Mesenteric fat pad (tissue), 1 donor: ENCODE data around the gene ACBD4. TPM values are rescaled to one million over a fixed set of nuclear protein-coding genes. Genes with fewer than 3 reads are reported as not detected.
"Not testable (repeated sequence)": the region's sequence is repeated elsewhere in the genome, so short reads cannot be mapped to it uniquely, and the experiment has no call there.

Experiments
- DNase-seq: peaks from one replicate; pipeline ENCODE4 v3.0.0-alpha.2; 2020; ENCODE audit warnings: low spot score
- total RNA-seq: library from RNA; stranded (reverse); fragmentation: NEBNext Ultra II Directional; extraction: Animal tissue kit (Norgen Biotek cat#: 25700); gene quantifications from one replicate; pipeline ENCODE4 v1.2.1, GENCODE V29; 2021
- donor health status: DM: yes; HTN: yes; CAD: no.

ACBD4 gene
- total RNA-seq, 1 donor from 2014 or later: 10.9 TPM

- no peak for DNase-seq
Measured at GRCh38 chr17:45117848-45118646, 17.4 kb upstream of the ACBD4 start.

GRCh38 chr17:45118691-45119090, 16.8 kb upstream of the ACBD4 start:
- DNase-seq: no peak

DNA sequence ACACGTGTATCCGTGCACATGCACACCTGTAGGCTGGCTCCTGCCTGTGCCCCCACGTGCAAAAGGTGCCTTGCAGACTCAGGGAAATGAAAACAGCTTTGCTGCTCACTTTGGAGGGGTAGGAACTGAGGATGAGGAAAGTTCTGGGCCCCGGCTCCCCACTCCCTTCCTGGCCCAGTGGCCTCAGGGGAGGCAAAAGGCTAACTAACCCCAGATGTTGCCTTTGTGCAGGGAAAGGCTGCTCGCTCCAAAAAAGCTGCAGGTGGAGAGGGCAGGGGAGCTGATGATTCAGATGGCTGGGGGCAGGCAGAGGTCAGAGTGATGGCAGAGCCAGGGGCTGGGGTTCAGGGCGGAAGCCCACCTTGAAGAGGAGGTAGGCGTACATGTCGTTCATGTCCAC, 15.5 kb upstream of the ACBD4 start:
- no peak for DNase-seq

DNA sequence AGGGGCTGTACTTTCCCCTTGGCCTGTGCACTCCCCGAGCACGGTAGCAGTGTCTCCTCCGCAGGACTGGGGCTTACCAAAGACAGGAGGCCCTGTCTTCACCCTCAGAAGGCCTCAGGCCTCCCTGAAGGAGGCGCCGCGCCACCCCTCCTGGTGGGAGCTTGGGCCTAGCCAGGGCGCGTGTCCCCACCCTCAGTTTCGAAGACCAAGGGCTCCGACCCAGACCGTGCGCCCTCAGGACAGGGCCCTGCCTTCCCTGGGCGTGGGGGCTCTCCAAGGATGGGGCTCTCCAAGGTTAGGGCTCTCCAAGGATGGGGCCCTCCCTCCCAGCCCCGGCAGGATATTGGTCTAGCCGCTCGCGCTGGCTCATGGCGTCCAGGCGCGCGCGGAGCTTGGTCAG, 14.9 kb upstream of the ACBD4 start:
- no peak for DNase-seq

DNA sequence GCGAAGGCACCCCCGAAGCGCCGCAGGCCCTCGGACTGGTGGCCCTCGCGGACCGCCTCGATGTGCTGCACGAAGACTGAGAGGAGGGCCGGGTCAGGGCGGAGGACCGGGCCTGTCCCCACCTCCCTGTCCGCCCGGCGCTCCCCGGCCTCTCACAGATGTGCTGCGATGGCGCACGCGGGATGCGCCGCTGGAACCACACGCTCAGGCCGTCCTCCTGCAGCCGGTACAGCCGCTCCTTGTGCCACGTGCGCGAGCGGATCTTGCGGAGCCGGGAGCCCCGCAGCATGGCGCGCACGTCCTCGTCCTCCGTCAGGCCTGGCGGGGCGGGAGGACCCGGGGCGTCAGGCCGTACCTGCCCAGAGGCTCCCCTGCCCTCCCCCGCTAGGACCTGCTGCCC, 14.4 kb upstream of the ACBD4 start:
- DNase-seq: no peak

GRCh38 chr17:45123076-45123770, 12.3 kb upstream of the ACBD4 start:
- no peak for DNase-seq

GRCh38 chr17:45123930-45124796, 11.3 kb upstream of the ACBD4 start:
- DNase-seq: no peak

- DNase-seq: not testable (repeated sequence)
Measured at GRCh38 chr17:45124797-45125122, 10.7 kb upstream of the ACBD4 start.

GRCh38 chr17:45125509-45125908, 10.0 kb upstream of the ACBD4 start:
- DNase-seq: no peak

DNA sequence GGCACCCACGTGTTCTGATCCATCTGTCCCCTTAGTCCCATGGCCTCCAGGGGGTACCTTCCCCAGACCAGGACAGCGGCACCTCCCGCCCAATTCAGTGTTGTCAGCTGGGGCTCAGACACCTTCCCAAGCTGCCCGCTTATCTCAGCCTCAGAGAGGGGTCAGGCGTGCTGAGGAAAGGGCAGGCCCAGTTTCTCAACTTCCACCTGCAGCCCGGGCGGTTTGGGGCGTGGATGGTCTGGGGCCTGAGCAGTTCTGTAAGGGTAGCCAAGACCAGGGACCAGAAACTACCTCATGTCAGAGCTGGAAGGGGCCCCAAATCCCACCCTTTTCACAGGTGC, 8.3 kb upstream of the ACBD4 start:
- DNase-seq: no peak

GRCh38 chr17:45127548-45128300, 7.8 kb upstream of the ACBD4 start:
- no peak for DNase-seq

DNA sequence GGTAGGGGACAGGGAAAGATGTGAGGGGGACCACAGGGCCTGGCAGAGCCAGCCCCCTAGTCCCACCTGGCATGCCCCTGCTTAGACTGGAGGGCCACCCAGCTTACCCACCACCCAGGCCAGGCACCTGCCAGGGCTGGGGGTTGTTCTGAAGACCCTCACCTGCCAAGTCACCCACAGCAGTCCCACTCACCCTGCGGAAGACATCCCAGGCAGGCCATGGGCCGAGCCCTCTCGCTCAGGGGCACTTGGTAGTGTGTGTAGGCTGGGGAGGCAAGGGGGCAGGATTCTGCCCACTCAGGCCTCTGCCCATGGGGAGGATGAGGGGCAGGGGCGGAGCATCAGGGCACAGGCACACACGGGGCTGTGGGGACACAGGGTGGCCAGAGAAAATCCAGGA, 7.2 kb upstream of the ACBD4 start:
- no peak for DNase-seq

DNA sequence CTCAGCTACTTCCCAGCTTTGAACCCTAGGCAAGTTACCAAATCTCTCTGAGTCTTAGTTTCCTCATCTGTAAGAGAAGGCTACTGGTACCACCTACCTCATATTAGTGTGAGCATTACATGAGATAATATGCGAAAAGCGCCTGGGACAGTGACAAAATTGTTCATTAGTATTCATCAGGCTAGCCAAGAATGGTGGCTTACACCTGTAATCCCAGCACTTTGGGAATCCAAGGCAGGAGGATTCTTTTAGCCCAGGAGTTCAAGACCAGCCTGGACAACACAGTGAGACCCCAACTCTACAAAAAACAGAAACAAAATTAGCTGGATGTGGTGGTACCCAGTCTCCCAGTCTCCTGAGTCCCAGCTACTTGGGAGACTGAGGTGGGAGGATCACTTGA, 6.5 kb upstream of the ACBD4 start:
- no peak for DNase-seq

DNA sequence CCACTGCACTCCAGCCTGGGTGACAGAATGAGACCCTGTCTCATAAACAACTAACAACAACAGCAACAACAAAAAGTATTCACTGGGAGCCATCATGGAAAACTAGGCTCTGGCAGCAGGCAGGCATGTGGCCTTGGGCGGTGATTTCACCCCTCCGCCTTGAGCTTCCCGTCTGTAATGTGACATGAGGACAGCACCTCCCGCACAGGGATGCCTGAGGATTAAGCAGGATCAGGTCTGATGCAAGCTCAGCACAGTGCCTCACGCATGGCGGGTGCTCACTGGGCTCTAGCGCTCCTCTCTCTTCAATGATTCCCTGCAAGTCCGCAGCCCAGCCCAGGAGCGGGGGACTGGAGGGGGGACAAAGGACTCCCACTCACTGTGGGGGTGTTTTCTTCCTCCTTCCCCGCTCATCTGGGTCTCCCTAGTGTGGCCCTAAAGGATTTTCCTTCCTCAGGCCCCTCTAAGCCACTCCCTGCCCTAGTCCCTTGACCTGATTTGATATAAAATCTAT, 6.0 kb upstream of the ACBD4 start:
- DNase-seq: no peak

DNA sequence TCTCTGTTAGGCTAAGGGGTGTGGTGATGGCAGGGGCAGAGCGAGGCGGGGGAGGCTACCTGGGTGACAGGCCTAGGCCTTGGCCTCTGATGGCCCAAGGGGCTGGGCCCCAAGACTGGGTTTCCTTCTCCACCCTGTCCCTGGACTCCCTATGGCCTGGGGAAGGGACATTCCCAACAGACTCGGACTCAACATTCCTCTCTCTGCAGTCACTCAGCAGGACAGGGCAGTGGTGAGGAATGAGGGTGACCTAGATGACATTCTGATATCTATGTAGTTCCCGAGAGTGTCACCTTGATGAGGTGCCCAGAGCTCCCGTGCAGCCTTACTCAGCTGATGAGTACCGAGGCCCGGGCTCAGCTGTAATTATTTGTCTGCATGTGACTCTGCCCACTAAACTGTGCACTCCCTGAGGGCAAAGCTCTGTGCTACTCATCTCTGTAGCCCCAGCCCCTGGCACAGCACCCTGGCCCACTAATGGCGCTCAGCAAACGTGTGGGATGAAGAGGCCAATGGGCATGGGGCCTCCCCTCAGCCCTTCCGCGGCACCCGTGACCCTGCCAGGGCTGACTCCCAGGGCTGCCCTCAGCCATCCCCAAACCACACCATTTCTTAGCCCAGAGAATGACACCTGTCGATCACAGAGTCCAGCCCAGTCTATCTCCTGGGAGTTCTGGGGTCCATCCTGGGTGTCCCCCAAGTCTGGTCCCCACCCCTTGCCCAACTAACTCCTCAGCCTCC, 5.4 kb upstream of the ACBD4 start:
- DNase-seq: no peak

- no peak for DNase-seq
Measured at GRCh38 chr17:45130681-45131615, 4.5 kb upstream of the ACBD4 start.

DNA sequence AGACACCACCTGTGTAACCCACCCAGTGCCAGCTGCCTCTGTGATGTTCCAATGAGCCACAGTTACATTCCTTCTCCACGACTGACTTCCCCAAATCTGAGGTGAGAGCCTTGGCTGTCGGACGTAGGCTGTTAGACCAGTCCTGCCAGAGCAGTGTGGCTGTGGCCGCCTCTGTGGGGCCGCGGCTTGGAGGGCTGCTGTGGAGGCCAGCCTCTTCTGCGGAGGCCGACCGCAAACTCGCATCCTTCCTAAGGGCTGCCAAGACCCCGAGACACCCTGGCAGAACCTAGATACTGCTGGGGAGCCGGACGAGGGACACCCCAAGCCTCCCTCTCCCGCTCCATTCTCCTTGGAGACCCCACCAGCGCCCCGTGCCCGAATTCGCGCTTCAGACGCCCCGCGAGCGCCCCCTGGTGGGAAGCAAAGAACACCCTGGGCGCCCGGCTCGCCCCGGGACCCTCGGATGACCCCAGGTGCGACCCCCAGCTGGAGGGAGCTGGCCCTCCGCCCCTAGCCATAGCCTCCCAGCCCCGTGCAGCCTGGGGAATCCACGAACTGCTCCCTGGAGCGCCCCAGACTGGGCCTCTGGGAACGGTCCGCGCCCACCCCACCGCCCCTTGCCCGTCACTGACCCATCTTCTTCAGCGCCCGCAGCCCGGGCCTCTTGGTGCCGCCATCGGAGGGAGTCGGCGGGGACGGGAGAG, 3.7 kb upstream of the ACBD4 start:
- no peak for DNase-seq

- DNase-seq: no peak
Measured at GRCh38 chr17:45132320-45132571, 3.2 kb upstream of the ACBD4 start, which contains the start of gene PLCD3. Gene PLCD3 (minus strand): TSS chr17:45132515. CDS start chr17:45132410, 105 bp downstream.
